SK-N-DZ (cell line): ENCODE measurements around the gene METTL21A. TPM values are rescaled to one million over a fixed set of nuclear protein-coding genes. Genes with fewer than 3 reads are reported as not detected.
"Not testable (repeated sequence)": the region's sequence is repeated elsewhere in the genome, so short reads cannot be mapped to it uniquely, and the experiment has no call there.

Source experiments
- DNase-seq: peaks from one replicate; pipeline ENCODE4 v3.0.0-alpha.2; 2015; ENCODE audit warnings: low spot score
- polyA plus RNA-seq, 2 experiments: library from polyadenylated mRNA; depleted of rRNA; stranded (reverse); fragments of >200 nt; gene quantifications; 2 replicates each; pipeline ENCODE4 v1.2.3, GENCODE V29; 2014

METTL21A gene
- polyA plus RNA-seq (2014; cell fraction: cytosol; rRNA removed), result 57.6 and 69.6 TPM in 2 replicates
- polyA plus RNA-seq (2014; cell fraction: nucleus; rRNA removed), result 21.4 and 29.1 TPM in 2 replicates

DNA sequence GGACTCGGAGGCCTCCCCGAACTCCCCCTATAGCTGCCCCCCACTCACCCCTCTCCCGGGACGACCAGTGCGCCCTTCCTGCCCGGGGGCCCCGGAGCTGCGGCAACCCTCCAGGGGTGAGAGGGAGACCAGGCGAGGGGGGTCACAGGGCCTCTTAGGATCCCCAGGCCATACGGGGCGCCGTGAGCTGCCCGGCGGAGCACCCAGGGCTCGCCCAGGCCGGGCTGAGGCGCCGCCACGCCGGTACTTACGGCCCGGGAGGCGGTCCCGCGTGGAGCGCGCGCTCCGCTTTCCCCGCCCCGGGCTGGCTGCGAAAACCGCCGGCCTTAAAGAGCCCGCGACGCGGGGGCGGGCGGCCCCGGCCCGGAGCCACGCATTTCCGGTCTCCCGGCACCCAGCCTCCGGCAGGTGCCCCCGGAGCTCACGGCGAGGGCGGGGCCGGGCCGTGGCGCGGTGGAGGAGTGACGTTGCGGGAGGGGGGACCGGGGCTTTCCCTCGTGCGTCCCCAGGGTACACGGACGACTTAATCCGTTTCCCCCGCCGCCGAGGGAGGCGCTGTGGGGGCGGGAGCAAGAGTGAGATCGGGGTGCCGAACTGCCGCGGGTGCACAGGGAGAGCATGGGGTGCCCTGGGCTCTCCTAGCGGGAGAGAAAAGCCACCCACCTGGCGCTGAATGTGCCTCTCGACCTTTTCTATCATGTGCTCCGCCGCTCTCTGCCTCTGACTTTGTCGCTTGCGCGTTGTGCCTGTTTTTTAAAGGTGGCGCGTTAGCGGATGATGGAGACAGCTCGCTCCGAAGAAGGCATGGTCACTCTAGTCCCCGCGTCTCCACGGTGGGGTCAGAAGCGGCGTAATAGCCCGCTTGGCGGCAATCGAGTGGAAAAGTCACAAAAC is at the start of gene METTL21A:
Gene METTL21A, minus strand, starts transcription at position 381 of the 894 bp plus-strand sequence. CDS start 1,019 bp downstream, outside the sequence.
- DNase-seq, result peak; percentile 88

DNA sequence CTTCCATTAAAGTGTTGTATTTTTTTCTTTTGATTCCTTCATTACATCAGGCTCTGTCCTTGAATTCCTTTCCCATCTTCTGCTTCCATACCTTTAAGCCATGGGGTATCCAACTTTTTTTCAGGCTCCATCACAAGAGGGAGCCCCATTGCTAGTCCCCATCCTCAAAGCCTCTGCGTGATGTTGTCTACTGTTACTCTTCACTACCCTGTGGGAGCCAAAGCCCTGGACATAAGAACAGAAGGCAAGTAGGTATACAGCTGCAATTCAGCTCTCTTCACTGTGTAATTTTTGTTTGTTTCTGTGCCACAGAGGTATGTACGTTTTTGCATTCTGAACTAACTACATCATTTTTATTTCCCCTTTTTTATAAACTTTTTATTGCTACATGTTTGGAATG is 49.6 kb upstream of the METTL21A start:
- DNase-seq, result no peak

DNA sequence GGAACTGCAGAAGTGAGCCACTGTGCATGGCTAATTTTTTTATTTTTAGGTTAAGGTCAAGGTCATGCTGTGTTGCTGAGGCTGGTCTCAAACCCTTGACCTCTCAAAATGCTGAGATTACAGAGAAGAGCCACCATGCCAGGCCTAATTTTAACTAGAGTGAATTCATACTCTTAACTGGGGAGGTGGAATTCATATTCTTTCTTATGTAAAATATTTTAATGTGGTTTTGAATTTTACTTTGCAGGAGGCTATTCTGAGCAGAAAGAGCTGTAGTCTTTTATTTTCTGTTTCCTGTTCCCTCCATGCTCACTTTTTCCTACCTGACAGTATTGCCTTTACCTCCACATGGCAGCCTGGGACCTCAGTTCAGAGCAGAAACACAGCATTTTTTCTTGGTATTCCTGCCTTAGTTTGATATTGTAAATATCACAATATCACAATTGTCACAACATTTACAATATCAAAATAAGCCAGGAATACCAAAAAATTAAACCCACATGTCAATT is 49.1 kb upstream of the METTL21A start:
- no peak for DNase-seq

DNA sequence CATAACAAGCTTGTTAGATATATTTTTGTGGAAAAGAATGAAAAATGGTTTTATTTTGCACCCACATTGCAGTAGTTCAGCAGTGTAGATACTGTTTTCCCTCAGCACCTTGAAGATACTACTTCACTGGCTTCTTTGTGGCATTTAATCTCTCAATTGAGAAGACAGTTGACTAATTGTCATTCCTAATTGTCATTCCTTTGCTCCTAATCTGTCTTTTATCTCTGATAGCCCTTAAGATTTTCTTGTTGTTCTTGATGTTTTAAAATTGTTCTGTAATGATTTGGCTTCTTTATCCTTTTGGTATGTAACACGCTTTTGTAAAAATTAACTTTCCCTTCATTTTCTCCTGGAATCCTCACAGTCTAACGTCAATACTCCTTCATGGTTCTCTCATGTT is 48.2 kb upstream of the METTL21A start:
- DNase-seq, result no peak

DNA sequence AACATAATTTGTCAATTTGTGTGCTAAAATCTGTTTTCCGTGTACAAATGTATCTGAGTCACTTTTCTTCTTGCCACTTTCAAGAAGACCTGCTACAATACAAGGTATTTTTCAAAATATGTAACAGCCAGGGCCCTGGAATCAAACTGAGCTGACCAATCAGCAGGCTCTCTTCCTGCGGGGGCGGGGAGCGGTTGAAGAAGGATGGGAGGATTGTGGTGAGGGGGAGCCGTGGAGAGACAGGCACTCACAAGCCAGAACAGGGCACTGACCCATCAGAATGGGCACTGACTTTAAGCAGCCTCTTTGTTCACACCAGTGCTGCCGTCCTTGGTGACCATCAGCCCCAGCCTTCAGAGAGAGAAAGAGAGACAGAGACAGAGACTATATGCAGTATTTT is 45.7 kb upstream of the METTL21A start:
- DNase-seq, result no peak

DNA sequence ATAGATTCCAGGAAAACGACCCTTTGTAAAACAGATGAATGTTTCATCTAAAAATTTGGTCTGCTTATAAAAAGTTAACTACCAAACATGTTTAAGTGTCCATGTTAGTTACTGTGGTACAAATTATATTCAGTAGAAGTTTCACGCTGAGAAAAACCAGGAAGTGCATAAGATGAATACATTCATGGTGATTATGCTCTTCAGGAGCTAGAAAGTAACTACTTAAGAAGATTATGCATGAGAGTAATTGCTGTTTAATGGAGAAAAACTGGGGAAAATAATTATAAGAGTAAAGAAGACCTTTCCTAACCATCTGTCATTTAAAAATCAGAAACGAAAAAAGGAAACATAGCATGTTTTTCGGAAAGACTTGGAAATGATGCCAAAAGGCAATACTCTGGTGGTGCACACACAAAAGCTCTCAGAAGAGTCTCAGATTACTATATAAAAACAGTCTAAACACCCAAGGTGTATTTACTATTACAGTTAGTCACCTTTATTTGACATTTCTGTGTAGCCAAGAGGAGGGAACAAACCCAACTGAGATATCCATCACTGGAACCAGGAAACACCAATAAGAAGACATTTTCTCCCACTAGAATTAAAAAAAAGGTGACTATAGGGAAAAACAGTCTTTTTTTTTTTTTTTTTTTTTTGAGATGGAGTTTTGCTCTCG is 38.8 kb upstream of the METTL21A start:
- no peak for DNase-seq

DNA sequence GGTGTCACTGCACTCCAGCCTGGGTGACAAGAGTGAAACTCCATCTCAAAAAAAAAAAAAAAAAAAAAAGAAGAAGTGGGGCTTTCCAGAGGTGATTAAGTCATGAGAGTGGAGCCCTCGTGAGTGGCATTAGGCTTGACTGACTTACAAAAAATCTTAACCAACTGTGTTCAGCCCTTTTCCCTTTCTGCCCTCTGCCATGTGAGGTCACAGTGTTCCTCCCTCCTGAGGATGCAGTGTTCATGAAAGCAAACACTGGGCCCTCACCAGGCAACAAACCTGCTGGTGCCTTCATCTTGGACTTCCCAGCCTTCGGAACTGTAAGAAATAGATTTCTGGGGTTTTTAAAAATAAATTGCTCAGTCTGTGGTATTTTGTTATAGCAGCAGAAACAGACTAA is 37.0 kb upstream of the METTL21A start:
- no peak for DNase-seq

DNA sequence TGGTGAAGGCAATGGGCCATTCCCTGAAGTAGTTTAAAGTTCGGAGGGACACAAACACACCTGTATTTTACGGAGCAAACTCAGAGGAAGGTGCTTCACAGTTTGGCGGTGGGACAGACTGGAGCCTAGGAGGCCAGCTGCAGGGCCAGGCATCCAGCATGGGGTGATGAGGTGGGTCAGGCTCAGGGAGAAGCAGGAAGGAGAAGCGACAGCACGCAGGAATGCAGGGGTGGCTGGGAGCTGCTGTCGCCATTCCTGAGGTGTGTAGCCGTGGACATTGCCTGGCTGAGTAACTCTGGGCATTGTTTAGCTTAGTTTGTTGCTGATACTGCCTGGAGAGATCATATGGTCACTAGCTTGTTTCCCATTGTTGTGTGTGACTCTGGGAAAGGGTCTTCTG is 35.8 kb upstream of the METTL21A start:
- DNase-seq, result no peak

DNA sequence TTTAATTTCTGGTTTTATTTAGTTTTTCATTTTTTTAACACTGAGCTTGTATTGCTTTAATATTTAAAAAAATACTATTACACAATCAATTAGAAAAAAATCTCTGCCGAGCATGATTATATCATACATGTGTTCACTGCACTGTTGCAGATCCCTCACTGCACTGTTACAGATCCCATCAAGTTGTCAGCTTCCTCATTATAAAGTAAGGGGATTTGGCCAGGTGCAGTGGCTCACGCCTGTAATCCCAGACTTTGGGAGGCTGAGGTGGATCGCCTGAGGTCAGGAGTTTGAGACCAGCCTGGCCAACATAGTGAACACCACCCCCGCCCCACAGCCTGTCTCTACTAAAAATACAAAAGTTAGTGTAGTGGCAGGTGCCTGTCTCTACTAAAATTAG is 33.0 kb upstream of the METTL21A start:
- no peak for DNase-seq

DNA sequence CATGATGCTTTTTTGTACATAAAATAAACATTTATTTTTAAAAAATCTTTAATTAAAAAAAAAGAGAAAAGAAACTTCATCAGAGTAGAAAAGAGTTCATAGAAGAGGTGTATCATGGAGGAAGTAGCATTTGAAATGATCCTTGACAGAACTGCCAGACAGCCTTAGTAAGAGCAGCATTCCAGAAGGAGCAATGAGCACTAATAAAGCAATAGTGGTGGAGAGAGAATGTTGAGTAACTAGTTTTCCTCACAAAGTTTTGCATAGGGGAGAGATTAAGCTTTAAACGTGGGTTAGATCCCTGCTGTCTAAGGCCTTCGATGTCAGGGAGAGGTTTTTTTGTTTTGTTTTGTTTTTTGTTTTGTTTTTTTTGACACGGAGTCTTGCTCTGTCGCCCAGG is 29.8 kb upstream of the METTL21A start:
- DNase-seq, result no peak

DNA sequence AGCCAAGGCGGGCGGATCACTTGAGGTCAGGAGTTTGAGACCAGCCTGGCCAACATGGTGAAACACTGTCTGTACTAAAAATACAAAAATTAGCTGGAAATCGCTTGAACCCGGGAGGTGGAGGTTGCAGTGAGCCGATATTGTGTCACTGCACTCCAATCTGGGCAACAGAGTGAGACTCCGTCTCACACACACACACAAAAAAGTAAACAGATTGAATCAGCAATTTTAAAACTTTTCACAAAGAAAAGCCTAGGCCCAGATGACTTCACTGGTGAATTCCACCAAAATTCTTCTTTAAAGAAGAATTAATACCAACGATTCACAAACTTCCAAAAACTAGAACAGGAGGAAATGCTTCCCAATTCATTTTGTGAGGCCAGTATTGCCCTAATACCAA is 21.4 kb upstream of the METTL21A start:
- not testable (repeated sequence) for DNase-seq

DNA sequence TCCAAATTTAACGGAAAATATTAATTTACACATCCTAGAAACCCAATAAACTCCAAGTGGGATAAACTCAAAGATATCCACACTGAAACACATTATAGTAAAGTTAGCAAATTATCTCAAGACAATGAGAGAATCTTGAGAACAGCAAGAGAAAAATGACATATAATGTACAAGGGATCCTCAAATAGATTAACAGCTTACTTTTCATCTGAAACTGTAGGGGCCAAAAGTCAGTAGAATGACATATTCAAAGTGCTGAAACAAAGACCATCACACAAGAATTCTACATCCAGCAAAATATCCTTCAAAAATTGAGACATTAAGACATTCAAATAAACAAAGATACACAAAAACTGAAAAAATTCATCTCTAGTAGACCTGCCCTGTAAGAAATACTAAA is 18.7 kb upstream of the METTL21A start:
- no peak for DNase-seq

DNA sequence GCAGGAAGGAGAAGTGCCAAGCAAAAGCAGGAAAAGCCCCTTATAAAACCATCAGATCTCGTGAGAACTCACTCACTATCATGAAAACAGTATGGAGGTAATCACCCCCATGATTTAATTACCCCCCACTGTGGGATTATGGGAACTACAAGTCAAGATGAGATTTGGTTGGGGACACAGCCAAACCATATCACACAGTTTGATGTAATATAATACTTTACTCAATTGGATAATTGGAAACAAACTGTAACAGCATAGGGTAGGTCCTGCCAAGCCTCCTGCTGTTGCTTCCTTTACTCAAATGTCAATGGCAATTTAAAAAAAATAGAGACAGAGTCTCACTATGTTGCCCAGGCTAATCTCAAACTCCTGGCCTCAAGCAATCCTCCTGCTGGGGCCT is 15.5 kb upstream of the METTL21A start:
- DNase-seq, result no peak

DNA sequence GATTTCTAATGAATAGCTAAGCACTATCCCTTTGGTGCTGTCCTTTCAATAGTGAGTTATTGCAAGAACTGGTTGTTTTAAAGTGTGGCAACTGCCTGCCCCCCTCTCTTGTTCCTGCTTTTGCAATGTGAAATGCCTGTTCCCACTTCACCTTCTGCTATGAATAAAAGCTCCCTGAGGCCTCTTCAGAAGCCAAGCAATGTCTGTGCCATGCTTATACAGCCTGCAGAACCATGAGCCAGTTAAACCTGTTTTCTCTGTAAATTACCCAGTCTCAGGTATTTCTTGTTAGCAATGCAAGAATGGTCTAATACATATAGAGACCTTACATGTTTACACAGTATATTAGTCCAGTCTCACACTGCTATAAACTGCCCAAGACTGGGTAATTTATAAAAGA is 15.0 kb upstream of the METTL21A start:
- DNase-seq, result no peak

DNA sequence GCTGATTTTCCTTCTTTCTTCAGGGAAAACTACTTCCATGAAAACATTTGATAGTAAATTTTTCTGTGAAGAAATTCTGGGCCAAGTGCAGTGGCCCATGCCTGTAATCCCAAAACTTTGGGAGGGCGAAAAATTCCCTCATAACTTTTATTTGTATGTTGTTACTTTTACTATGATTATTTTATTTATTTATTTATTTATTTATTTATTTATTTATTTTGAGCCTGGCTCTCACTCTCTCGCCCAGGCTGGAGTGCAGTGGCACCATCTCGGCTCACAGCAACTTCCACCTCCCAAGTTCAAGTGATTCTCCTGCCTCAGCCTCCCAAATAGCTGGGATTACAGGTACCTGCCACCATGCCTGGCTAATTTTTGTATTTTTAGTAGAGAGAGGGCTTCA is 14.1 kb upstream of the METTL21A start:
- DNase-seq, result not testable (repeated sequence)

DNA sequence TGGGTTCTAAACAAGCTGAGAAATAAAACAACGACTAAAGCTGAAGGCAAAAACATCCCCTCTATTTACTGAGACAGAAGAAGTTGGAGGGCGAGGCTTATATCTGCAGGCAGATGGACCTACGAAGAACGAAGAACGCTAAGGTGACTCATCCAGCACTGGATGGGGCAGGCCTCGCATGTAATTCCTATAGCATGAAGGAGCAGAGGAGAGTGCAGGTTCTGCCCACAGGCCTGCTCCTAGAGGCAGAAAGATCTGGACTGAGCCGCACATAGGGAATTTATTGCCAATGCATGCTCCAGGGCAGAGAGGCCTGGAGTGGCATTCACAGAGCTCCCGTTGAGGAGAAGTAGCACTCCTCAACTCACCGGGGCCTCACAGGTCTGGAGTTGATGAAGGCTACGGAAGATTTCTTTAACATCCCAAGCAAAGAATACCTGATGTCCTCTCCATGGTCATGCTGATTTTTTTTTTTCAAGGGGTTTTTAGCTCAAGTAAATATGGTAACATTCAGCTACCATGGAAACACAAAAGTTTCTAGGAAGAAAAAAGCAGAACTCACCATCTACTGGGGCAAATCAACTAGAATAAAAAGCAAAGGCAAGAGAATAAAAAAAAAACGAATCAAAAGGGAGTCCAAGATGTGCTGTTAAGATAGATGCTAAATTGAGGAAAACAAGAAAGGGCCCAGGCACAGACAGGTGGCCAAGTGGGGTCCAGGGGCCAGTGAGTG is 10.4 kb upstream of the METTL21A start:
- no peak for DNase-seq

DNA sequence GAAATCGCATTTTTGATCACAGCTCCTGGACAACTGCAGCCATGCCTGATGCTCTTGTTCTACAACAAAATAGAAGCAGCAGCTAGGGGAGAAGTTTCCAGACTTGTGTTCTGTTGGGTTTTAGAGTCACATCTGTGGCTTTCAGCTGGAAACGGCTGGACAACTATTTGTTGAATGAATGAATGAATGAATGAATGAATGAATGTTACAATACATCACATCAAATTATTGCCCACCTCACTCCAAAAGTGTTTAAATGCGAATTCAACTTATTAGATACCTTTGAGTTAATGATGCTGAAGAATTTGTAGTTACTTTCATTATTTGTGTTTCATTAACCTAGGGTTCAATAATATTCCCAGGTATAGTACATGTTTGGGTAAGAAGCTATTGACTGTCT is 8.5 kb upstream of the METTL21A start:
- no peak for DNase-seq

DNA sequence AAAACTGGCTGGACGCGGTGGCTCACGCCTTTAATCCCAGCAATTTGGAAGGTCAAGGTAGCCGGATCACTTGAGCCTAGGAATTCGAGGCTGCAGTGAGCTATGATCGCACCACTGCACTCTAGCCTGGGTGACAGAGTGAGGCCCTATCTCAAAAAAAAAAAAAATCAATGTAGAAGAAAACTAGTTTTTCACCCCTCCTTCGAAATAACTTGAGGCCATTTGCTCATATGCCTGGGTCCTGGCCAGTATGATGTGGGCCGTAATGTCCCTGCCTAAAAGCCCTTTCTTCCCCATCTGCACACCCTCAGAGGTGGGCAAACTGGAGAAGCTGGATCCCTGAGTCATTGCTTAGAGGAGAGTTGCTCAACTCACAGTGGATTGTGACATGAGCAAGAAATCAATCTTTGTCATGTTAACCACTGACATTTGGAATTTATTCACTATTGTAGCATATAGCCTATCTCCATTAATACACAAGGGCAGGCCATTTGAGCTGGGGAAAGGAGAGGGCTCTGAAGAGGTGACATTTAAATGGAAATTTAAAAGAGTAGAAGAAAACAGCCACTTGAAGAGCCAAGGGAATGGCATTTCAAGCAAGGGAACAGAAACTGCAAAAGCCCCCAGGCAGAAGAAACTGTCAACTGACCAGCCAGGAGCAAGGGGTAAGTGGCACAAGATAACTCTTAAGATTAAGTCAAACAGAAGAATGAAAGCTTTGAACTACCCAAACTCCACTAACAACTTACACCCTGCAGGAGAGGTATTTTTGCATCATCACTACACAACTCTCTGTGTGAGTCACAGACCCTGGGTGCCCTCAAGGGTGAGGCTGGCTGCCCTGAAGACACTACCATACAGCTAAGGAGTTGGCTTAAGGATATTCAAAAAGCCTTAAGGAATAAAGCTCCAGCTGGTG is 7.6 kb upstream of the METTL21A start:
- DNase-seq, result no peak

DNA sequence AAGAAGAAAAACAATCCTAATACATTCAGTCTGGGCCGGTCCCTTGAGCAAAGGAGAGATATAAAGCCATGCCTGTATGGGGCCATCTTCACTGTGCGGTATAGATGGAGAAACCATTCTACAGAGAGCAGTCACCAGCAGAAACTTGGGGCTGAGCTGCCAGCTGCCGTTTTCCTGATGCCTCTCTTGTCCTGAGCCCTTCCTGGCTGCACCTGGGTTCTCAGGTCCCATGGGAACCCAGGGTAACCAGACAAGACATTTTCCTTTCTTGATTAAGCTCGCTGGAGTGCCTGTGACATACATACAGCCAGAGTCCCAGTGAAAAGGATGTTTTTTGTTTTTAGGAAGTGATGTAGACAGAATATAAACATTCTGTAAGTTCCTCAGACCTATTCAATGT is 5.3 kb upstream of the METTL21A start:
- DNase-seq, result peak; percentile 73

DNA sequence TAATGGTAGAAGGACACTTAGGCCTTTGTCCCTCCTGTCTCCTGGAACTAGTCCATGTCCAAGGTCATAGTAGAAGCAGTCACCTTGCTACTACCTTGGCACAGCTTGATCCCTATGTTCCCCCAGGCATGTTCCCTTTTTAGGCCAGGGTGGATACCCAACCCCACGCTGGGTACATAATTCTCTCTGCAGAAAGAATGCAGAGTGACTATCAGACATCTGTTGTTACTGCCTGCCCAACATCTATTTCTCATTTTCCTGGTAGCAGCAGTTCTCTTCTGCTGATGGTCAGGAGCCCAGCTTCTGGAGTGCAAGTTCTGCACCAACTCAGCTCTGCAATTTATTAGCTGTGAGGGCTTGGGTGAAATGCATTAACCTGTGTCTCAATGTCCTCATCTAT is 4.4 kb upstream of the METTL21A start:
- DNase-seq, result no peak
